Measurements from ENCODE around the gene ITGA4. TPM values are rescaled to one million over a fixed set of nuclear protein-coding genes. Genes with fewer than 3 reads are reported as not detected.

The ITGA4 gene
- polyA plus RNA-seq, 1 donor from 2014 or later = 129 TPM

Other genes starting within 250 kb of the ITGA4 start
- gene CERKL, start 199.7 kb downstream of the ITGA4 start, polyA plus RNA-seq = 13.0 TPM
- not detected for gene NEUROD1, start 223.1 kb downstream of the ITGA4 start, polyA plus RNA-seq